ENCODE results near the gene RRAGC. TPM values are rescaled to one million over a fixed set of nuclear protein-coding genes. Genes with fewer than 3 reads are reported as not detected.
A peak's percentile ranks its signal among the peaks of the same experiment; 100 is the strongest.

RRAGC gene
- total and polyA plus RNA-seq, 2 of the 13 experiments (the other 11 are each of a cell fraction or from before 2014, with no cell fraction given) = 7.6 to 8.0 TPM

GRCh38 chr1:38859561-38860453 lies at the start of gene RRAGC (continued):
- no peak for TF ChIP-seq REPIN1 (CRISPR knock-in tag; IDR thresholded peaks at IDR 0.05; ENCODE audit: borderline replicate concordance, low read depth)
- peak; percentile 64 for TF ChIP-seq HES4 (CRISPR knock-in tag; IDR thresholded peaks at IDR 0.05; ENCODE audit: borderline replicate concordance)
- TF ChIP-seq POGZ (CRISPR knock-in tag; IDR thresholded peaks at IDR 0.05) = peak; percentile 75
- TF ChIP-seq ZNF841 (CRISPR knock-in tag; IDR thresholded peaks at IDR 0.05; ENCODE audit: borderline replicate concordance) = no peak
- TF ChIP-seq ZNF496 (CRISPR knock-in tag; IDR thresholded peaks at IDR 0.05; ENCODE audit: insufficient replicate concordance) = no peak
- TF ChIP-seq PTBP1 (IDR thresholded peaks at IDR 0.05; ENCODE audit: low read depth, low read length, poor library complexity, severe bottlenecking) = no peak
- no peak for TF ChIP-seq PITX1 (CRISPR knock-in tag; IDR thresholded peaks at IDR 0.05)
- TF ChIP-seq ZNF7 (CRISPR knock-in tag; IDR thresholded peaks at IDR 0.05) = no peak
- TF ChIP-seq ZNF766 (CRISPR knock-in tag; IDR thresholded peaks at IDR 0.05; ENCODE audit: borderline replicate concordance) = 0 out of 2 replicates have a peak, but pooled peaks have one; percentile 49
- no peak for TF ChIP-seq NFRKB (IDR thresholded peaks at IDR 0.05)
- TF ChIP-seq MED13 (CRISPR knock-in tag; IDR thresholded peaks at IDR 0.05) = no peak
- no peak for TF ChIP-seq ZIK1 (CRISPR knock-in tag; IDR thresholded peaks at IDR 0.05; ENCODE audit: borderline replicate concordance, low read depth)
- TF ChIP-seq ZNF546 (CRISPR knock-in tag; conservative IDR thresholded peaks at IDR 0.05) = peak; percentile 26; the same call in 1 of the 2 replicates
- TF ChIP-seq ZNF572 (CRISPR knock-in tag; IDR thresholded peaks at IDR 0.05) = peak; percentile 87; the same call in 1 of the 2 replicates
- TF ChIP-seq, protein P1, sequence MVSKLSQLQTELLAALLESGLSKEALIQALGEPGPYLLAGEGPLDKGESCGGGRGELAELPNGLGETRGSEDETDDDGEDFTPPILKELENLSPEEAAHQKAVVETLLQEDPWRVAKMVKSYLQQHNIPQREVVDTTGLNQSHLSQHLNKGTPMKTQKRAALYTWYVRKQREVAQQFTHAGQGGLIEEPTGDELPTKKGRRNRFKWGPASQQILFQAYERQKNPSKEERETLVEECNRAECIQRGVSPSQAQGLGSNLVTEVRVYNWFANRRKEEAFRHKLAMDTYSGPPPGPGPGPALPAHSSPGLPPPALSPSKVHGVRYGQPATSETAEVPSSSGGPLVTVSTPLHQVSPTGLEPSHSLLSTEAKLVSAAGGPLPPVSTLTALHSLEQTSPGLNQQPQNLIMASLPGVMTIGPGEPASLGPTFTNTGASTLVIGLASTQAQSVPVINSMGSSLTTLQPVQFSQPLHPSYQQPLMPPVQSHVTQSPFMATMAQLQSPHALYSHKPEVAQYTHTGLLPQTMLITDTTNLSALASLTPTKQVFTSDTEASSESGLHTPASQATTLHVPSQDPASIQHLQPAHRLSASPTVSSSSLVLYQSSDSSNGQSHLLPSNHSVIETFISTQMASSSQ (IDR thresholded peaks at IDR 0.05; ENCODE audit: low read depth) = no peak
- TF ChIP-seq, protein P1 (CRISPR knock-in tag; IDR thresholded peaks at IDR 0.05; ENCODE audit: borderline replicate concordance) = no peak; the same call in 1 of the 2 replicates
- TF ChIP-seq, protein P2, sequence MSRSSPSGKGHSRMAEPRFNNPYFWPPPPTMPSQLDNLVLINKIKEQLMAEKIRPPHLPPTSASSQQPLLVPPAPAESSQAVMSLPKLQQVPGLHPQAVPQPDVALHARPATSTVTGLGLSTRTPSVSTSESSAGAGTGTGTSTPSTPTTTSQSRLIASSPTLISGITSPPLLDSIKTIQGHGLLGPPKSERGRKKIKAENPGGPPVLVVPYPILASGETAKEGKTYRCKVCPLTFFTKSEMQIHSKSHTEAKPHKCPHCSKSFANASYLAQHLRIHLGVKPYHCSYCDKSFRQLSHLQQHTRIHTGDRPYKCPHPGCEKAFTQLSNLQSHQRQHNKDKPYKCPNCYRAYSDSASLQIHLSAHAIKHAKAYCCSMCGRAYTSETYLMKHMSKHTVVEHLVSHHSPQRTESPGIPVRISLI (CRISPR knock-in tag; IDR thresholded peaks at IDR 0.05; ENCODE audit: borderline replicate concordance) = no peak
- TF ChIP-seq AHR (CRISPR knock-in tag; IDR thresholded peaks at IDR 0.05) = no peak; the same call in 1 of the 2 replicates
- TF ChIP-seq ZMYM2 (CRISPR knock-in tag; IDR thresholded peaks at IDR 0.05) = no peak
- peak; percentile 60 for TF ChIP-seq ZEB1 (IDR thresholded peaks at IDR 0.05; ENCODE audit: insufficient replicate concordance, low read depth)
- no peak for TF ChIP-seq KDM1A (CRISPR knock-in tag; IDR thresholded peaks at IDR 0.05)
- TF ChIP-seq, protein P3, sequence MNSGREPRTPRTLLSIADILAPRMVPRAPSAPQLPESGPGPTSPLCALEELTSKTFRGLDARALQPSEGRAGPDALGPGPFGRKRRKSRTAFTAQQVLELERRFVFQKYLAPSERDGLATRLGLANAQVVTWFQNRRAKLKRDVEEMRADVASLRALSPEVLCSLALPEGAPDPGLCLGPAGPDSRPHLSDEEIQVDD (CRISPR knock-in tag; IDR thresholded peaks at IDR 0.05; ENCODE audit: borderline replicate concordance) = no peak; the same call in 1 of the 2 replicates
- TF ChIP-seq, protein P4, sequence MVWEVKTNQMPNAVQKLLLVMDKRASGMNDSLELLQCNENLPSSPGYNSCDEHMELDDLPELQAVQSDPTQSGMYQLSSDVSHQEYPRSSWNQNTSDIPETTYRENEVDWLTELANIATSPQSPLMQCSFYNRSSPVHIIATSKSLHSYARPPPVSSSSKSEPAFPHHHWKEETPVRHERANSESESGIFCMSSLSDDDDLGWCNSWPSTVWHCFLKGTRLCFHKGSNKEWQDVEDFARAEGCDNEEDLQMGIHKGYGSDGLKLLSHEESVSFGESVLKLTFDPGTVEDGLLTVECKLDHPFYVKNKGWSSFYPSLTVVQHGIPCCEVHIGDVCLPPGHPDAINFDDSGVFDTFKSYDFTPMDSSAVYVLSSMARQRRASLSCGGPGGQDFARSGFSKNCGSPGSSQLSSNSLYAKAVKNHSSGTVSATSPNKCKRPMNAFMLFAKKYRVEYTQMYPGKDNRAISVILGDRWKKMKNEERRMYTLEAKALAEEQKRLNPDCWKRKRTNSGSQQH (CRISPR knock-in tag; IDR thresholded peaks at IDR 0.05; ENCODE audit: low read depth) = no peak
